ENCODE data around the gene ATP13A1. TPM values are rescaled to one million over a fixed set of nuclear protein-coding genes. Genes with fewer than 3 reads are reported as not detected.
"Not testable (repeated sequence)": the region's sequence is repeated elsewhere in the genome, so short reads cannot be mapped to it uniquely, and the experiment has no call there.

ATP13A1 gene
- total RNA-seq, 3 donors from 2014 or later: 101 to 108 (median 102) TPM

DNA sequence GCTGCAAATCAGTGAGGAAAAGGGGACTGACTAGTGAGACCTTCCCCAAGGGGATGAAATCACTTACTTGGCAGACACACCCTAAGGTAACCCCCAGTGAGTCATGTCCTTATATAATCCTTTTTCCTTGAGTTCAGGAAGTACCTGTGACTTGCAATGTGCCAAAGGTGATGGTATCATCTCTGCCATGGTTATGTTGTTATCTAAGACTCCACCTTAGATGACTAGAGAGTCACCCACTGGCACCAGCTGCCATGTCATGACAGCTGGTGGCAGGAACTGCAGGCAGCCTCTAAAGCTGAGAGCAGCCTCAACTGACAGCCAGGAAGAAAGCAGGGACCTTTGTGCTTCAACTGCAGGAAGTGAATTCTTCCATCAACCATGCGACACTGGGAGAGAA is 57.5 kb downstream of the ATP13A1 start:
- no peaks in the 10 kb centered on the region for H3K27me3 Mint-ChIP-seq (ENCODE audit: low read depth)
- peaks cover 58% of the 10 kb centered on the region for H3K4me1 Mint-ChIP-seq (ENCODE audit: low read depth)
- ATAC-seq: peak; percentile 79 to 81
- peak; percentile 59 for DNase-seq
- H3K36me3 Mint-ChIP-seq (ENCODE audit: insufficient read depth): peaks cover 16% of the 10 kb centered on the region
- peak overlapping the region; percentile 19 for H3K4me3 Mint-ChIP-seq
- H3K9me3 Mint-ChIP-seq: peaks cover 5% of the 10 kb centered on the region

DNA sequence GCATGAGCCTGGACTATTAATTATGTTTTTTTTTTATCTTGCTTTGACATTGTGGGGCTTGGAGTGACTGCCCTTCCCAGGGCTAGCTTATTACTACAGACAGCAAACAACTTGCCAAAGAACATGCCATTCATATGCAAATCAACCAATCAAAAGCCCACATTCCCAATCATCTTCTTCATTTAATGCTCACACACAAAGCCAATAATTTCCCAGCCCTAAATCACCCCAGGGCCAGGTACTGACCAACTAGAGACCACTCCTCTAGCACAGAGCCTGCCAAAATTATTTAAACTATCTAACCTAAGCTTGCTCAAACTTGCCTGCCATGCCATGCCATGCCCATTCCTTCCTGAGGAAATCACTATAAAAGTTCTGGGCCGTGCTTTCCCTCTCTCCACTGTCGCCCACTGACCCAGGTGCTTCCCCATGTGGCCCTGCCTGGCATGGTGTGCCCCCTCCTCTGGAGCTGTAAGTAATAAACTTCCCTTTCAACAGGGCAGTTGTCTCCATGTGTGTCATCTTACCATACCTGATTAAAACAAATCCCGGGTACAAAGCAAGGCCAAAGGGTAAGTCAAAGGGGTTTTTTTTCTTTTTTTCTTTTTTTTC is 60.7 kb downstream of the ATP13A1 start:
- DNase-seq: no peak
- no peak for ATAC-seq
- Mint-ChIP-seq H3K27me3 (ENCODE audit: low read depth) (no peaks in the 10 kb centered on the region), H3K4me3 (peak overlapping the region; percentile 55), H3K4me1 (ENCODE audit: low read depth) (peaks cover 67% of the 10 kb centered on the region), H3K9me3 (peaks cover 7% of the 10 kb centered on the region), H3K36me3 (ENCODE audit: insufficient read depth) (peaks cover 8% of the 10 kb centered on the region)

DNA sequence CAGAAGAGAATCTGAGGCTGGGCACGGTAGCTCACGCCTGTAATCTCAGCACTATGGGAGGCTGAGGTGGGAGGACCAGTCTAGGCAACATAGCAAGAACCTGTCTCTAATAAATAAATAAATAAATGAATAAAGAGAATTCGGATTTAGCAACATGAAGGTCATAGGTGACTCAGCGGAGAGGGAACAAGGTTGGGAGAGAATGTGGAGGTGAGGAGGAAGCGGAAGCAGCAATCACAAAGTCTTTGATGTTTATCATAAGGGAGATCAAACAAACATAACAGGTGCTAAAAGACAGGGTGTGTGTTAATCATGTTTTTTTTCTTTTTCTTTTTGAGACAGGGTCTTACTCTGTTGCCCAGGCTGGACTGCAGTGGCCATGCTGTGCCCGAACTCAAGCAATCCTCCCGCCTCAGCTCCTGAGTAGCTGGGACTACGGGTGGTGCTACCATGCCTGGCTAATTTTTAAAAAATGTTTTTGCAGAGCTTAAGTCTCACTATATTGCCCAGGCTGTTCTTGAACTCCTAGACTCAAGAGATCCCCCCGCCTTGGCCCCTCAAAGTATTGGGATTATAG is 61.3 kb downstream of the ATP13A1 start:
- Mint-ChIP-seq H3K9me3 (peaks cover 7% of the 10 kb centered on the region), H3K36me3 (ENCODE audit: insufficient read depth) (peaks cover 9% of the 10 kb centered on the region), H3K4me1 (ENCODE audit: low read depth) (peaks cover 70% of the 10 kb centered on the region), H3K4me3 (peak overlapping the region; percentile 42), H3K27me3 (ENCODE audit: low read depth) (no peaks in the 10 kb centered on the region)
- ATAC-seq (no peak), DNase-seq (peak; percentile 41)

DNA sequence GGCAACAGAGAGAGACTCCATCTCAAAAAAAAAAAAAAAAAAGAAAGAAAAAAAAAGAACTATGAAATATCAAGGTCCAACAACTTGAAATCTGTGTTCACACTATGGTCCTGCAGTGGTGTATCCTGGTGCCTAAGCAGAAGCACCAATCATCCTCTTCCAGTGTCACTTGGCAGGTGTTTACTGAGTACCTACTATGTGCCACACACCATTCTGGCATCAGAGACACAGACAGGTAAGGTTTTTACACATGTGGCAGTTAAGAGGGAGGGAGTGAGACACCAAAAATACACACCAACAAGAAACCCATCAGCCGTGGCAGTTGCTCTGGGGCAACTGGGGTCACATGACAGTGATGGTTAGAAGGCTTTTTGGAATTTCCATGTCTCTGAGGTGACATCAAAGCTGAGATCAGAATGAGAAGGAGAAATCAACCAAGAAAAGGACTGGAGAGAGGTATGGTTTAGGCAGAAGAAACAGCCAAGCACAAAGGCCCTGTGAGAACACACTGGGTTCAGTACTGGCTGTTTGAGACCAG is 62.6 kb downstream of the ATP13A1 start:
- DNase-seq (no peak), ATAC-seq (no peak)
- Mint-ChIP-seq H3K27me3 (ENCODE audit: low read depth) (no peaks in the 10 kb centered on the region), H3K4me1 (ENCODE audit: low read depth) (peaks cover 67% of the 10 kb centered on the region), H3K36me3 (ENCODE audit: insufficient read depth) (peaks cover 6% of the 10 kb centered on the region), H3K4me3 (peak overlapping the region; percentile 26), H3K9me3 (peaks cover 7% of the 10 kb centered on the region)

DNA sequence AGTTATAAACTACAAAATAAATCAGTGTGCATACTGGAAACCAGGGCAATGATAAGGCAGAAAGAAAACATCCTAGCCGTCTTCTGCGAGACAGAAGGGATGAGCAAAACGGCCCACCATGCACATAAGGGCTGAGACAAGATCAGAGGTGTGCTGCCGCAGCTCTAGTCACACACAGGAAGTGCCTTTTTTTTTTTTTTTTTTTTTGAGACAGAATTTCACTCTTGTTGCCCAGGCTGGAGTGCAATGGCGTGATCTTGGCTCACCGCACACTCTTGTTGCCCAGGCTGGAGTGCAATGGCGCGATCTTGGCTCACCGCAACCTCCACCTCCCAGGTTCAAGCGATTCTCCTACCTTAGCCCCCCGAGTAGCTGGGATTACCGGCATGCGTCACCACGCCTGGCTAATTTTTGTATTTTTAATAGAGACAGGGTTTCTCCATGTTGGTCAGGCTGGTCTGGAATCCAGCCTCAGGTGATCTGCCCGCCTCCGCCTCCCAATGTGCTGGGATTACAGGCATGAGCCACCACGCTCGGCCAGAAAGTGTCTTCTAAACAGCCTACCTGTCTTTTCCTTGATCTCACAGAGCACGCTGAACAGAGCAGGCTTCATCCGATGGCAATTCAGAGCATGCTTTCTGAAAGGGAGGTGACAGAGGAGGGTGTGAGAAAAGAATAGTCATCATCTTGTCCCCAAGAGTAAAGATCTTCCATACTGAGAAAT is 64.6 kb downstream of the ATP13A1 start:
- ATAC-seq (peak; percentile 53 to 57), DNase-seq (peak; percentile 60)
- H3K27me3 Mint-ChIP-seq (ENCODE audit: low read depth): not testable (repeated sequence)

DNA sequence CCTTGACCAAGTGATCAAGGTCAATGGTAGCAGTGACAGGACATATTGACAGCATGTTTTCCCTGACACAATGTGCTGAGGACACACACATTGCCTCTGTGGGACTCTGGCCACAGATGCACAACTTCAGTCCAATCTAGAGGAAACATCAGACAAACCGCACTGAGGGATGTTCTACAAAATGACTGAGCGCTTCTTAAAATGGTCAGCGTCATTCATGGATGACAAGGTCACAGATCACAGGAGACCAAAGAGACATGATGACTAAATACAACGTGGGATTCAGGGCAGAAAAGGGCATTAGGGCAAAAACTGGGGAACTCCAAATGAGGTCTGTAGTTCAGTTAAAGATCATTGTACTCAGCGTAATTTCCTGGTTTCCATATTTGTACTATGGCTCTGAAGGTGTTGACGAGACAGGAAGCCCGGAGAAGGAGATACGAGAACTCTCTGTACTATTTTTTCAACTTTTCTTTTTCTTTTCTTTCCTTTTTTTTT is 65.6 kb downstream of the ATP13A1 start:
- Mint-ChIP-seq H3K4me3 (peak overlapping the region; percentile 73), H3K36me3 (ENCODE audit: insufficient read depth) (peaks cover 11% of the 10 kb centered on the region), H3K27me3 (ENCODE audit: low read depth) (no peaks in the 10 kb centered on the region), H3K4me1 (ENCODE audit: low read depth) (peaks cover 73% of the 10 kb centered on the region), H3K9me3 (peaks cover 7% of the 10 kb centered on the region)
- DNase-seq (peak; percentile 35), ATAC-seq (peak; percentile 76 to 80)

More for the DNA sequence above, 64.6 kb downstream of the ATP13A1 start:
- H3K36me3 Mint-ChIP-seq (ENCODE audit: insufficient read depth): peaks cover 11% of the 10 kb centered on the region
- peaks cover 82% of the 10 kb centered on the region for H3K4me1 Mint-ChIP-seq (ENCODE audit: low read depth)
- H3K9me3 Mint-ChIP-seq: not testable (repeated sequence)
- peak overlapping the region; percentile 73 for H3K4me3 Mint-ChIP-seq

Other genes starting within 250 kb of the ATP13A1 start
- 1 to 10 TPM; 3.6 to 3.8 (median 3.8) TPM for gene TSSK6, start 148.1 kb downstream of the ATP13A1 start, total RNA-seq
- 100 to 1,000 TPM; 431 to 445 (median 436) TPM for gene NDUFA13, start 147.5 kb downstream of the ATP13A1 start, total RNA-seq
- 10 to 100 TPM; 10.6 to 13.7 (median 13.4) TPM for gene YJEFN3, start 134.8 kb downstream of the ATP13A1 start, total RNA-seq
- gene CILP2, start 125.4 kb downstream of the ATP13A1 start, total RNA-seq: under 1 TPM; 0.13 to 0.19 (median 0.18) TPM
- gene PBX4, start 45.0 kb downstream of the ATP13A1 start, total RNA-seq: 10 to 100 TPM in 1 of 3 donors, 1 to 10 TPM in 2; 8.9 to 12.1 (median 9.2) TPM
- 10 to 100 TPM in 2 of 3 donors, 1 to 10 TPM in 1; 9.4 to 15.1 (median 14.7) TPM for gene LPAR2, start 35.5 kb downstream of the ATP13A1 start, total RNA-seq
- 10 to 100 TPM; 38.7 to 43.4 (median 42.1) TPM for gene GMIP, start 20.0 kb downstream of the ATP13A1 start, total RNA-seq
- 10 to 100 TPM; 29.2 to 33.2 (median 29.4) TPM for gene ZNF101, start 5.2 kb upstream of the ATP13A1 start, total RNA-seq
- gene ZNF14, start 69.4 kb upstream of the ATP13A1 start, total RNA-seq: 1 to 10 TPM; 2.6 to 4.1 (median 3.4) TPM
- gene ZNF506, start 158.1 kb upstream of the ATP13A1 start, total RNA-seq: 10 to 100 TPM; 11.6 to 17.0 (median 16.6) TPM
- gene ZNF253, start 202.2 kb upstream of the ATP13A1 start, total RNA-seq: 1 to 10 TPM; 3.2 to 4.7 (median 4.4) TPM
- 1 to 10 TPM; 2.6 to 3.3 (median 2.7) TPM for gene ZNF93, start 237.3 kb upstream of the ATP13A1 start, total RNA-seq